Erythroblast (primary cell): ENCODE results near the gene ERV3-1.
"Not testable (repeated sequence)": the region's sequence is repeated elsewhere in the genome, so short reads cannot be mapped to it uniquely, and the experiment has no call there.

ENCODE experiments used
- GATA1 ChIP-seq: IDR thresholded peaks from 2 replicates; pipeline ENCODE4 v1.6.1; 2011; ENCODE audit warnings: low read depth, mild to moderate bottlenecking, control low read depth, low read length, moderate library complexity
- POLR2A ChIP-seq: IDR thresholded peaks from 2 replicates; pipeline ENCODE4 v1.6.1; 2011; ENCODE audit warnings: mild to moderate bottlenecking, low read length

DNA sequence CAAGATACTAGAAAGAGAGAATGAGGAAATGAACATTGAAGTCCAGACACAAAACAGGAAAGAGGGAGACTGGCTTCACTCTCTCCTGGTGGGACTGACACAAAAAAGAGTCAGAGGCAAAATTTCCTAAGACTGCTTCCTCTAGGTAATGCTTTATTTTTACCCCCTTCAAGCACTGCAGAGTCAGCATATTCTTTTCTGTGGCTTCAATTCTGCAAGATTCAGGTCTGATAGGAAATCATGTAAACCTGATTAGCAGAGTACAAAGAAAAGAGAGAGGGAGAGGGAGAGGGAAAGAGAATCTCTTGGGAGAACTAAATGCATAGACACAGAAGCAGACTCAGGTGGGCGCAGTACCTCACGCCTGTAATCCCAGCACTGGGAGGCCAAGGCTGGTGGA, 2.9 kb upstream of the ERV3-1 start:
- TF ChIP-seq POLR2A, GATA1: not testable (repeated sequence)
